NT2/D1 (cell line): ENCODE measurements around the gene ZDHHC19.
"Not testable (repeated sequence)": the region's sequence is repeated elsewhere in the genome, so short reads cannot be mapped to it uniquely, and the experiment has no call there.

Source experiments
- DNase-seq: peaks from one replicate; pipeline ENCODE4 v3.0.0-alpha.2; 2011; ENCODE audit warnings: low read depth, low spot score
- H3K27me3 ChIP-seq: 2 replicates; pipeline ENCODE4 v1.6.0; 2011; ENCODE audit warnings: mild to moderate bottlenecking; ENCODE audit not compliant: insufficient read length, insufficient read depth
- H3K36me3 ChIP-seq: 2 replicates; pipeline ENCODE4 v1.6.1; 2011; ENCODE audit warnings: mild to moderate bottlenecking, low read length, mixed read lengths; ENCODE audit not compliant: insufficient read depth, insufficient read length
- H3K4me1 ChIP-seq: 2 replicates; pipeline ENCODE4 v1.5.1; 2011; ENCODE audit not compliant: insufficient read depth, insufficient read length
- H3K4me3 ChIP-seq: 2 replicates; pipeline ENCODE4 v1.5.1; 2011; ENCODE audit warnings: low read depth; ENCODE audit not compliant: insufficient read length
- H3K9ac ChIP-seq: 2 replicates; pipeline ENCODE4 v1.6.0; 2011; ENCODE audit warnings: low read depth; ENCODE audit not compliant: insufficient read length
- H3K9me3 ChIP-seq: 2 replicates; pipeline ENCODE4 v1.5.1; 2011; ENCODE audit warnings: mild to moderate bottlenecking, low read length; ENCODE audit not compliant: insufficient read depth
- SUZ12 ChIP-seq: IDR thresholded peaks from 2 replicates; pipeline ENCODE4 v1.6.1; 2011; ENCODE audit not compliant: insufficient read length, insufficient read depth; ENCODE audit errors: extremely low read depth
- YY1 ChIP-seq: IDR thresholded peaks from 2 replicates; pipeline ENCODE4 v1.6.1; 2011; ENCODE audit not compliant: insufficient read length, insufficient read depth
- ZNF274 ChIP-seq: IDR thresholded peaks from 2 replicates; pipeline ENCODE4 v1.6.1; 2011; ENCODE audit warnings: mild to moderate bottlenecking, low read depth, low read length

The ZDHHC19 gene

DNA sequence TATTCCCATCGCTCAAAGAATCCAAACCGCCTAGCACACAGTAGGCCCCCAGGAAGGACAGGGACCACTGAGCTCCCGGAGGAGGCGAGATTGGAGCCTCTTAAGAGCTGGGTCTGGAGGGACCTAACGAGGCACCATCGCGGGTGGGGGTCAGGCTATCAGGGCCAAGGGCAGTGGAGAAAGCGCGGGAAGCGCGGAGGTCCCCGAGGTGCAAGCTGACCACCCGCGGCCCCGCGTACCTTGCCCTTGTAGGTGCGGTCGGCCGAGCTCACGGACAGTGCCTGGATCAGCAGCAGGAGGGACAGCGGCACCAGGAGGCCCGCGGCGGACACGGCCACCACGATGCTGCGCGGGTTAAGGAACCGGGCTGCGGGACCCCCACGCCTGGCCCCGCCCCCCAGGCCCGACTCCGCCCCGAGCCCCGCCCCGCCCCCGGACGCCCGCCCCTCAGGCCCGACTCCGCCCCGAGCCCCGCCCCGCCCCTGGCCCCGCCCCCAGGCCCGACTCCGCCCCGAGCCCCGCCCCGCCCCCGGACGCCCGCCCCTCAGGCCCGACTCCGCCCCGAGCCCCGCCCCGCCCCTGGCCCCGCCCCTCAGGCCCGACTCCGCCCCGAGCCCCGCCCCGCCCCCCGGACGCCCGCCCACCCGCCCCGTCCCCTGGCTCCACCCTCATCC, 3.9 kb downstream of the ZDHHC19 start:
- TF ChIP-seq YY1 (no peak), ZNF274 (no peak), SUZ12 (no peak)
- Histone ChIP-seq H3K4me1 (peaks cover 12% of the 10 kb centered on the region), H3K9ac (peak overlapping the region; percentile 81), H3K9me3 (no peaks in the 10 kb centered on the region), H3K4me3 (peak overlapping the region; percentile 79), H3K36me3 (no peaks in the 10 kb centered on the region), H3K27me3 (peaks cover 21% of the 10 kb centered on the region)
- no peak for DNase-seq

DNA sequence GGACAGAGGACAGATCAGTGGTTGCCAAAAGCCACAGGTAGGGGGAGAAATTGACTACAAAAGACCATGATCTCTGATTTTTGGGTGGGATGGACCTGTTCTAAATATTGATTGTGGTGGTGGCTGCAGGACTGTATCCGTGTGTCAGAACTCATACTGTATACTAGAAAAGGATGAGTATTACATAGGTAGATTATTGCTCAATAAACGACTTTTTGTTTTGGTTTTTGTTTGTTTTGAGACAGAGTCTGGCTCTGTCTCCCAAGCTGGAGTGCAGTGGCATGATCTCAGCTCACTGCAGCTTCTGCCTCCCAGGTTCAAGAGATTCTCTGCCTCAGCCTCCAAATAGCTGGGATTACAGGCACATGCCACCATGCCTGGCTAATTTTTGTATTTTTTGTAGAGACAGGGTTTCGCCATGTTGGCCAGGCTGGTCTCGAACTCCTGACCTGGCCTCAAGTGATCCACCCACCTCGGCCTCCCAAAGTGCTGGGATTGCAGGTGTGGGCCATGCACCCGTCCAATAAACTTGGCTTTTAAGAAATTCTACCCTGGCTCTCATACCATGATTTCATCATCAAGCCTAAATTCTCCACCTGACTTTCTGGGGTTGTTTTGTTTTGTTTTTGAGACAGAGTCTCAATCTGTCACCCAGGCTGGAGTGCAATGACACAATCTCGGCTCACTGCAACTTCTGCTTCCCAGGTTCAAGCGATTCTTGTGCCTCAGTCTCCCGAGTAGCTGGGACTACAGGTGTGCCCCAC, 5.6 kb downstream of the ZDHHC19 start:
- H3K36me3 ChIP-seq, H3K9me3 ChIP-seq, H3K4me3 ChIP-seq, DNase-seq, H3K9ac ChIP-seq, H3K4me1 ChIP-seq: not testable (repeated sequence)
- H3K27me3 ChIP-seq = peaks cover 21% of the 10 kb centered on the region

DNA sequence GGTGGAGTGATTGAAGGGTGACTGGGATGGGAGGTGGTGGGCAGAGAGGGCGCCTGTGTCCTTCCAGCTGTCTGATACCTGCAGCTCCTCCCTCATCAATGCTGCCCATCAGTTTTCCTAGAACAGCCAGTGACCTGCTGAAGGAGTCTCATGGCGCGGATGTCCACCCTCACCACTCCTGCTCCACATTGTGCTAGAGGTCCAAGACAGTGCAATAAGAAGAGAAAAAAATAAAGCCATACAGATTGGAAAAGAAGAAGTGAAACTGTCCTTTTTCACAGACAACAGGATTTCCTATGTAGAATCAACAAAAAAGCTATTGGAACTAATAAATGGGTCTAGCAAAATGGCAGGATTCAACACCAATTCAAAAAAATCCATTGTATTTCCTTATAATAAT, 7.4 kb downstream of the ZDHHC19 start:
- no peak for DNase-seq

DNA sequence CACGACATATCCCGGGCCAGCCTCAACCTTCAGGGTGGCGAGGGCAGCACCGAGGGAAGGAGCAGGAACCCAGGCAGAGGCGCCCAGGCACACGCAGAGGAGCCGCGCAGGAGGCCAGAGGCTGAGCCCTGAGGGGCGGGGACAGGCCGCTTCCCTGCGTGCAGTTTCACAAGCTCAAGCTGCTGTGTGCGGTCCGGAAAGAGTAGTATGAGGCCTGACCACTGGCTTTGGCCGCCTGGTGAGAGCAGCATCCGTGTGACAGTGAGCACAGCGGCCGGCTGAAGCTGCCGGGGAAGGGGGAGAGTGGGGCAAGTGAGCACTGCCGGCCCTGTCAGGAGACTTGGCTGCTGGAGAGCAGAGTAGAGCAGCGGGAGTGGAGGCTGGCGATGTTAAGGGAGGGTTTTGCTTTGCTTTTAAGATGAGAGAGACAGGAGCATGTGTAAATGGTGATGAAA, 8.7 kb downstream of the ZDHHC19 start:
- DNase-seq = no peak
- H3K9me3 ChIP-seq = no peaks in the 10 kb centered on the region
- H3K27me3 ChIP-seq = peaks cover 6% of the 10 kb centered on the region
- H3K36me3 ChIP-seq = no peaks in the 10 kb centered on the region
- H3K9ac ChIP-seq = peak overlapping the region; percentile 64
- no peak for TF ChIP-seq YY1
- TF ChIP-seq SUZ12 = no peak
- no peak for TF ChIP-seq ZNF274
- H3K4me1 ChIP-seq = peaks cover 11% of the 10 kb centered on the region
- H3K4me3 ChIP-seq = no peak overlapping the region

More for the DNA sequence above, 7.4 kb downstream of the ZDHHC19 start:
- Histone ChIP-seq H3K36me3 (no peaks in the 10 kb centered on the region), H3K27me3 (peaks cover 13% of the 10 kb centered on the region), H3K9me3 (no peaks in the 10 kb centered on the region), H3K4me3 (no peak overlapping the region), H3K9ac (no peak overlapping the region), H3K4me1 (peaks cover 7% of the 10 kb centered on the region)
- TF ChIP-seq SUZ12 = no peak
- no peak for TF ChIP-seq YY1
- TF ChIP-seq ZNF274 = no peak

DNA sequence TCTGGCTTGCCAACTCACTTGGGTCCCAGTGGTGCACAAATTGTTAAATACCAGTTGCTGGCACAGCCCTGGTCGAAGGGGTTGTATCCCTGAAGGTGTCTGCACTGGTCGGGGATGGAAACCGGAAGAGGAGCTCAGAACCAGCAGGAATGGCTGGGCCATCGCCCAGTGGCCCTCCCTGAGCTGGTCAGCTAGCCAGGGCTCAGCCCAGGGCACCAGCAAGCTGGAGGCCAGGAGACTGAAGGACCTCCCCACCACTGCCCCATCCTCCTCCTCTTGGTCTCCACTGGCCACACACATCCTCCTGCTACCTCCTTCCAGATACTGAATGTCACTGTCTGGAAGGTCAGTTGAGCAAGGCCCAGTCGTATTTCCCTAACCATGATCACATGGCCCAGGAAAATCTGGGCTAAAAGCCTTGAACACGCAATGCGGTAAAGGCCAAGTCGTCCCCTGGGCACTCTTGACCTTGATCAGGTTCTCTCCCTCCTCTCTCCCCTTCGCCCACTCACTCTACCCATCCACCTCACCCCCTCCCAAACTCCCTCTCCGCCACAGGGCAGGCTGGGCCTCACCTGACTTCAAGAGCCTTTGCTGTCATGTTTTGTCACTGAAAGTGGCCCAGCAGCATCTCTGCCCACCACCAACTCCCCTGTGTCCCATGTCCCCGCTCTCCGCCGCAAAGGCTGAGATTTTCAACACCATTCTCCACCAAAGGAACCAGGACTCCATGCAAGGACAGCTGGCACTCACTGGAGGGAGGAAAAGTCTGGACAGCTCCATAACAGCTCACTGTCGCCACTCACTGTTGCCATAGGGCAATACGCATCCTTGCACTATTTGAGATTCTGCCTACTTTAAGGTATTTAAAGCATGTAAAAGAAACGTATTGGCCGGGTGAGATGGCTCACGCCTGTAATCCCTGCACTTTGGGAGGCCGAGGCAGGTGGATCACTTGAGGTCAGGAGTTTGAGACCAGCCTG, 12.1 kb downstream of the ZDHHC19 start:
- no peaks in the 10 kb centered on the region for H3K27me3 ChIP-seq
- peaks cover 14% of the 10 kb centered on the region for H3K4me1 ChIP-seq
- no peaks in the 10 kb centered on the region for H3K9me3 ChIP-seq
- no peak overlapping the region for H3K4me3 ChIP-seq
- H3K36me3 ChIP-seq = no peaks in the 10 kb centered on the region
- no peak for TF ChIP-seq YY1
- no peak for DNase-seq
- H3K9ac ChIP-seq = no peak overlapping the region

DNA sequence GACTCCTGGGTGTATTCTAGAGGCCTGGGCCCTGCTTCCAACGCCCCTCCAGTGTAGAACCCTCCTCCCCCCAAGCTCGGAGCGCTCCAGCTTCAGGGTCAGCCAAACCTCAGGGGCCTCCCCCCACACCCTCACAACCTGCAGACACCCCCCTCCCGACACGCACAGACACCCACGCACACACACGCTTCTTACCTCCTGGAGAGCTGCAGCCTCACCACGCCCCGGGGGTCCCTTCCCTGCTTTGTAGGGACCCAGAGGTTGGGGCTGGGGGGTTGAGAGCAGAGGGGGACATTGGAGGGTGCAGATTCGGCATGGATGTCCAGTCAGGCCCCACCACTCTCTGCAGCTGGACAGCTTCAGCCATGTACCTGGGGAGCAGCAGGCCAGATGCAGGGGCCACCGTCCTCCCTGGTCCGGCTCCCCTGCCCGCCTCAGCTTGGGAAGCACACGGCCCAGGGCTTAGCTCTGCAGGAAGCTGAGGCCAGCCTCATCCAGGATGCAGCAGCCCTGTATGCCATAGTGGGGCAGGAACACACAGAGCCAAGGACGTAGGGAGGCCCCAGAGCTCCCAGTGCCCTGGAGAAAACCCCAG, 13.0 kb downstream of the ZDHHC19 start:
- H3K36me3 ChIP-seq = no peaks in the 10 kb centered on the region
- no peak overlapping the region for H3K4me3 ChIP-seq
- no peaks in the 10 kb centered on the region for H3K9me3 ChIP-seq
- H3K9ac ChIP-seq = no peak overlapping the region
- H3K27me3 ChIP-seq = no peaks in the 10 kb centered on the region
- no peak for DNase-seq
- H3K4me1 ChIP-seq = peaks cover 19% of the 10 kb centered on the region
- TF ChIP-seq YY1 = no peak
- TF ChIP-seq ZNF274 = no peak
- TF ChIP-seq SUZ12 = no peak

DNA sequence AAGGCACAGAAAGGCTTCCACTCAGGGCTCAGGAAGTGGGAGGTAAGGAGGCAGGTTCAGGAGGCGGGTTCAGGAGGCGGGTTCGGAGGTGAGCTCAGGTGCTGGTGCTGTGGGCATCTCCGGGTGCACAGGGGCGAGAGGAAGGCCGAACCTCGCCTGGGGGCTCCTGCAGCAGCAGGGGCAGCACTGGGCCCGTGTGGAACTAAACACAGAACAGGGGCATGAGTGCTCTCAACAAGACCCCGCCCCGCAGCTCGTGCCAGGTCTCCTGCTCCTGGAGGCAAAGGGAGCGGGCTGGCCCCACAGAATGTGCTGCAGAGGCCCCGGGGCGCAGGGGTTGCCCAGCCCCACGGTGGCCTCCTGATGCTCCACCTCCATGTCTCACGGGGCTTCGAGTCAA, 13.7 kb downstream of the ZDHHC19 start:
- no peaks in the 10 kb centered on the region for H3K36me3 ChIP-seq
- H3K27me3 ChIP-seq = no peaks in the 10 kb centered on the region
- DNase-seq = no peak
- TF ChIP-seq YY1 = no peak
- no peak for TF ChIP-seq SUZ12
- no peak for TF ChIP-seq ZNF274
- H3K4me3 ChIP-seq = no peak overlapping the region
- H3K4me1 ChIP-seq = peaks cover 17% of the 10 kb centered on the region
- peak overlapping the region; percentile 56 for H3K9ac ChIP-seq
- H3K9me3 ChIP-seq = no peaks in the 10 kb centered on the region
